ENCODE data around the gene DSEL. TPM values are rescaled to one million over a fixed set of nuclear protein-coding genes. Genes with fewer than 3 reads are reported as not detected.
A peak's percentile ranks its signal among the peaks of the same experiment; 100 is the strongest.

The DSEL gene
- total RNA-seq = 12.7 TPM

- DNase-seq (ENCODE audit: low spot score) = peak; percentile 98
Observed at GRCh38 chr18:67516539-67517443, at the start of gene DSEL. DSEL (minus strand) TSS chr18:67516720; CDS start chr18:67514608, 2,112 bp downstream.

DNA sequence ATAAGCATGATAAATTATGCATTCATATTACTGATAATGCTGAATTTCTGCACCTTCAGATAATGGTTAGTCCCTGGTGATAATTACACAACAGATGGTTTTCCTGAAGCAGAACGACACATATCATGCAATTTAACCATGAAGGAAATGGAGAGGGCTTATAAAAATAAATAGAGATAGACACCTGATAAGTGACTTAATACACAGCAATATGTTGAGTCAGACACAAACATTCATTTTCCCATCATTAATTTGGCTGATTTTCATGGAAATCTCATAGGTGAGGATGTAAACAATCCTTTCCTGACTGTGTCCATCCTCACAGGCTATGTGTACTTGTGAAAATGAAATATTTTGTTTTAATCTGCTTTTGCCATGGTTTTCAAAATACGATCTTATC is 36.9 kb upstream of the DSEL start:
- DNase-seq (ENCODE audit: low spot score) = no peak

DNA sequence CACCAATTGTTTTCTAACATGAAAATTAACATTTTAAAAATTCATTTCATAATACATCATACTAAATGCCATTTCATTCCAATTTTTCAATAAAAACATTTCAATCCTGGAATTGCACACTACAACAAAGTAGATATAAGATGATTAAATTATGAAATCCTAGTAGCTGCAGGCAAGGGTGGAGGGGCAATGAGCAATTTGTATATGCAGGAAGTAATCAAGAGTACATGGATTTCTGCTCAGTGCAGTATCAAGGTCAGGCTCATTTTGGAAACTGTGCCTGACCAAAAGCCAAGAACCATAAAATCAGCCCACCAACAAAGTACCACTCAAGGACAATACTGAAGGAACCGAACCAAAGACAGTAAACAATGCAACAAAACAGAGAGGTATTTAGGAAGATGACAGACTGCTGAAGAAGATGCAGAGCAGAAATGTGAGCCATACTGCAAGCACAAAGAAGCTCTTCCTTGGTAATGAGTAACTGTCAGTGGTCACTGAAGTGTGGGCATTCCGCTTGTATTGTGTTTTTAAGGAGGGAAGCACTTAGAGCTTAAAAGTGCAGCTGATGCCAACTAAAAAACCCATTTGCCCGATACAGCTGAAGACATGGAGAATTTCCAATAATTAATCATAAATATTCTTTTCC is 34.5 kb upstream of the DSEL start:
- DNase-seq (ENCODE audit: low spot score) = no peak

DNA sequence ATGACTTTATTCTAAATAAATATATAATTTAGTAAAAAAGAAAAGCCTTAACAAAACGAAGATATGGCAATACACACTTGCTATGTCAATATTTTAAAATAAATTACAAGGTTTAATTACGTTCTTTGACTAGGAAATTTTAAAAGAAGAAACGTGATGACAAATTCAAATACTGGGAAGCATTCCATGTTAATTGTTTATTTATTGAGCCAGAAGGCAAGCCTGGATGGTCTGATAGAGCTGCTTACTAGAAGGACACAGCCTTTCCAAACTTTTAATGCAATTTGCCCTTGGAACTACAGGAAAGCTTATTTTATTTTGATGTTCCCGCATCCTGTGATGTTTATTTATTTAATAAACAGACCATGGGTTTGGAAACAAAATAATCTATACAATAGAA is 33.4 kb upstream of the DSEL start:
- no peak for DNase-seq (ENCODE audit: low spot score)

- no peak for DNase-seq (ENCODE audit: low spot score)
Observed at GRCh38 chr18:67545681-67546080, 29.2 kb upstream of the DSEL start.

GRCh38 chr18:67540559-67540958 is 24.0 kb upstream of the DSEL start:
- DNase-seq (ENCODE audit: low spot score) = no peak

DNA sequence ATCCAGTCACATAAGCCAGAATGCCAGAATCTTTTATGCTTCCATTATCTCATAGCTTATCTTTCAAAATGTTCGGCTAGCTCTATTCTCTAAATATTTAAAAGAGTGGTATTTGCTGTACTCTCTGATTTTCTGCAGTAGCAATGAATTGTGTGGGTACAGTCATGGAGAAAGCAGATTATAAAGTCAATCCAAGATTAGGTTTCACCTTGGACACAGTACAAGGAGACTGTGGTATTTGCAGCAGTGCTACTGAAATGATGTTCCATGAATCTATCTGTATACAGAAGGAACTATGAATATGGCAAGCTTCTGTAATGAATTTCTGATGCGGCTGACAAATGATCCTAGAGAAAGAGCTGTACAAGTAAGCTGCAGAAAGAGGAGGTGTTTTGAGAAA is 15.4 kb upstream of the DSEL start:
- DNase-seq (ENCODE audit: low spot score) = no peak

- peak; percentile 83 for DNase-seq (ENCODE audit: low spot score)
Observed at GRCh38 chr18:67525328-67526099, 9.0 kb upstream of the DSEL start.

GRCh38 chr18:67520351-67520921 is 3.9 kb upstream of the DSEL start:
- no peak for DNase-seq (ENCODE audit: low spot score)

- DNase-seq (ENCODE audit: low spot score) = no peak
Observed at GRCh38 chr18:67519592-67519991, 3.1 kb upstream of the DSEL start.

DNA sequence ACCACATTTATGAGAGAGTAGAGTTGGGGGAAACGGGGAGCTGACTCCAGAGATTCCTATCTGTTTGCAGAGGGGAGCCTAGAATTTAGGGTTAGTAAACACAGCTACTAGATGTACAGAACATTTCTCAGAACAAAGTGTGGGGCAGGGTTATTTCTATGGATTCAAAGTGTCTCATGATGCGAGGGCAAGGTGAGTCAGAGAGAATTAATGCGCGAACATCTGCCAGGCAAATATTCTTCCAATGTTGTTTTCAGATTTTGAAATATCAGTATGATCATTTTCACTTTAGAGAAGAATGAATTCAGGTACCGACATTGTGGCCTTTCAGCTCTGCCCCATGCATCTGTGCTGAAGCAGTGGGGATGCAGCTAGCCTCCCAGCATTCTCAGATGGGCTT is 2.0 kb upstream of the DSEL start:
- no peak for DNase-seq (ENCODE audit: low spot score)

- DNase-seq (ENCODE audit: low spot score) = peak; percentile 20
Observed at GRCh38 chr18:67517444-67517765, 885 bp upstream of the DSEL start.

DNA sequence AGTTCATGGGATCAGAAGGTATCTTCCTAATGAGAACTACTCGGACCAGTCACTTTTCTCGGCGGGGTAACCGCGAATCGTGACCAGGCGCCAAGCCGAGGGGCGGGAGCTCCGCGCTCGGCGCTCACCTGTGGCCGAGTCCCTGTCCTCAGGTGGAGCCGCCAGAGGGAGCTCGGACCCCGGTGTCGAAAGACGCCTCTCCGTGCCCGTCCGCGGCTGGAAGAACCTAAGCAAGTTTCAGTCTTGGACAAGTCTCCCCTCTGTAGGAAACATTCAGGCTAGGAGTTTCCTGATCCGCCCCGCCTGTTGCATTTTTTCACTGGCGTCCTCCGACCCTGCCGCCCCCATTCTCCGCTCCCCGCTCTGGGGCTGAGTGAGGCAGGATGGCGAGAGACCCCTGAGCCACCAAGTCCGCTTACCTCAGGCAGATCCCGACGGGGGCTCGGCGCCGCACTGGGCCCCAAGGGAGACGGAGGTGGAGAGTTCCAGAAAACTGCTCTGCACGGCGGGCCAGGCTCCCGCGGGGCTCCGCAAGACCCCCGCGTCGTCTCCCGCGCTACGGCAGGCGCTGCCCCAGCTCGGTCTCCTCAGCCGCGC is 480 bp downstream of the DSEL start:
- peak; percentile 89 for DNase-seq (ENCODE audit: low spot score)

DNA sequence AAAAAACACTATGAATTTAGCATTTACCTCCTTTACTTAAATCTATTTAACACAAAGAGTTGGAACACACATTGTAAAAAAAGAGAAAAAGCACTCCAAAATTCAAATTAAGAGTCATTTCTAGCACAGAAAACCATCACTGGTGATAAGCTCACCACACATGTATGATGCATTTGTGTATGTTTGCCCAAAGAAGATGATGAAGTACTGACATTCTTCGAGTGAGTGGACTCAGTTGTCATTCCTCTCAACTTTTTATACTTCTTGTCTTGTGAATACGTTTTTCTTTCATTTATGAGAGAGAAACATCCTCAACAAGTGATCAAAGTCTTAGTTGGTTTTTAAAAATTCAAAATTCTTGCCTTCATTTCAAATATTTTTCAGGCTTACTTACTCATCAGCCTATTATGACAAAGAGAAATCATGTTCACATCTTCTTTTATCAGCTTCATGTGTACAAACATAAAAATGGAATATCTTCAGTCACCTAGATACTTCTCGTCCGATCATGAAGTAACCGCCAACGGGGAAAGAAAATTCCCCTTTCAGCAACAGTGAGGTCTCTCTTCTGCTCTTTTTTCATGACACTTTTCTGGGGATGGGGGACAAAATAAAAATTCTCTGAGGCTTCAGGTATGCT is 1.5 kb downstream of the DSEL start:
- DNase-seq (ENCODE audit: low spot score) = no peak

DNA sequence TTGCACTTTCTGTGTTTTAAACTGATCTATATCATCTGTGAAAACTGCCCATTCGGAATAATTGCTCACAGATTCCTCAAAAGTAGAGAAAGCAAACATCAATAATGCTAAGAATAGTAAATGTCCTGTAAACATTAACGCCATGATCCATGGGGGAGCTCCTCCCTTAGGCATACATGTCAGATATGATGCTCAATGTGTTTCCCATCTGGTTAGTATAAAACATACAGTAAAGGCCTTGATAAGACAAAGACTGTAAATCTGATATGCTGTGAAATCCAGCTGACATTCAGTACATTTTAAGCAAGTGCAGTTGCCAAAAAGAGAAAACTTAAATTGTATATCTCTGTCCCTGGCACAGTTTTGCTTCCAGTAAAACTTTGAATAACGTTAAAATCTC is 2.1 kb downstream of the DSEL start:
- no peak for DNase-seq (ENCODE audit: low spot score)

DNA sequence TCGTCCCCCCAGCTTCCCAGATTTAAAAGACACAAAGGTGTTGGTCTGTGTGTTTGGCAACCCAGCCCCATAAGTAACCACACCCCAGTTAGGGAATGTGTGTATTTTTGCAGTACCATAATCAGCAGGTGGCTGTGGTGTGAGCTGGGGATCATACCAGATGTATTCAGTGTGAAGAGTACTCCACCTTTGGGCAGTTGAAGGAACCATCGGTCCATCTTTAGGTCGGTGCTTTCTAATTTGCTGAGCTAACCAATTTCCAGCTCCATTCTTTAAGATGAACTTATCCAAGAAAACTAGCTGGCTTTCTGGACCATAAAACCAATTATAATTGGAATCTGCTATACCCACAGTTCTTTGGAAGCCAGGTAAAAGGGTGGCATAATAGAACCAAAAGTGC is 3.2 kb downstream of the DSEL start:
- DNase-seq (ENCODE audit: low spot score) = peak; percentile 10

DNA sequence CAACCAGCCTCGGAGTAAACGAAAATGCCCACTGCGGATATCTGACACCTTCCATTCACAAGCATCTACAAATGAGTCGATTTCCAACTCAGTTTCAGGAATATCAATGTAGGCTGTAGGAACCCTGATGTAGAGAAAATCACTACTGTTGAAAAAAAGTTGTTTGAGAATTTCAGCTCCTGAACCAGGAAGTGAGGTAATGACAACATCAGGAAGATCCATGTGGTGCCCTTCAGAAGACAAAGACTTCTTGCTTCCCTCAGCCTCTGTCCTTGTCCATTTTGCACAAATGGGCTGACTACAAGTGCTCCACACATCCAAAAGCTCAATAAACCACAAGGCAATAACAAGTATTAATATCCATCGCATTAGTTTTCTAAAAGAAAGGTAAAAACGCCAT is 4.7 kb downstream of the DSEL start:
- DNase-seq (ENCODE audit: low spot score) = no peak

GRCh38 chr18:67510831-67511230 is 5.7 kb downstream of the DSEL start:
- DNase-seq (ENCODE audit: low spot score) = no peak

- no peak for DNase-seq (ENCODE audit: low spot score)
Observed at GRCh38 chr18:67509741-67510391, 6.7 kb downstream of the DSEL start.

GRCh38 chr18:67508146-67508545 is 8.4 kb downstream of the DSEL start:
- no peak for DNase-seq (ENCODE audit: low spot score)

GRCh38 chr18:67504739-67505138 is 11.8 kb downstream of the DSEL start:
- no peak for DNase-seq (ENCODE audit: low spot score)

Data from mucosa of gallbladder (tissue), 1 donor.